DOHH2 (cell line): Measurements from ENCODE around the gene NPC2.

Experiments
- EZH2phosphoT487 ChIP-seq: fragments of 200-600 bp; sonication (generic); IDR thresholded peaks from 2 replicates; pipeline ENCODE4 v1.6.1; 2017; ENCODE audit warnings: borderline replicate concordance, mild to moderate bottlenecking, antibody characterized with exemption, low read length, moderate library complexity, mixed read lengths
- TF ChIP-seq, protein P1 (sequence below): fragments of 200-600 bp; sonication (generic); IDR thresholded peaks from one replicate; pipeline ENCODE4 v1.5.1; 2014; ENCODE audit warnings: antibody characterized with exemption, mild to moderate bottlenecking, low read depth, low read length; ENCODE audit not compliant: poor library complexity, severe bottlenecking

DNA sequence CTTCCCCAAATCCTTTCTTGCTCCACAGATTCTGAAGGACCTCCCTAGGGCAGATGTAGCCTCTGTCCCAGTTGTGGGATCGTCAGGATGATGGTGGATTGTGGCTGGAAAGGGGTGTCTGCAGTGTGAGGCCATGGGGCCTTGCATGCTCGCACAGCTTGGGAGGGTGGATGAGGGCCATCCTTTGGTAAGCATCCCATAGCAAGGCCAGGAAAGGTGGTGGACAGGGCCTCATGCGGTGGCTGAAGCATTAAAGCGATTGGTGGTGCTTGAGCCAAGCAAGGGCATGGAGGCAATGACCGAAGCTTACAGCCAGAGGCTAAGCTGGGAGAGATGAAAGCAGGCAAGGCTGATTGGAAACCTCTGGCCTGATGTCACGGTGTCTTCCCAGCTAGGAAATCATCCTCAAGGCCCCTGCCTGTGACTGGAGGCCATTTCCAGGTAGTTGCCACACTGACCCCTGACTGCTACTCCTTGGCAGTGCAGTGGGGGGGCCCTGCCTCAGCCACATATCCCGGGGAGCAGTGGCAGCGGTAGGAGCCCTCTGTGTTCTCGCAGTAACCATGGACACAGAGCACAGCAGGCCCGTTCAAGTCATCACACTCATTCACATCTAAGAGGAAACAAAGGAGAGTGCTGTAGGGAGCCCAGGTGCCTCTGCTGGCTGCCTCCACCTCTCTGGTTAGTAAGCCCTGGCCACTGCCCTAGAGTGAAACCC, 7.5 kb upstream of the NPC2 start:
- TF ChIP-seq, protein P1, sequence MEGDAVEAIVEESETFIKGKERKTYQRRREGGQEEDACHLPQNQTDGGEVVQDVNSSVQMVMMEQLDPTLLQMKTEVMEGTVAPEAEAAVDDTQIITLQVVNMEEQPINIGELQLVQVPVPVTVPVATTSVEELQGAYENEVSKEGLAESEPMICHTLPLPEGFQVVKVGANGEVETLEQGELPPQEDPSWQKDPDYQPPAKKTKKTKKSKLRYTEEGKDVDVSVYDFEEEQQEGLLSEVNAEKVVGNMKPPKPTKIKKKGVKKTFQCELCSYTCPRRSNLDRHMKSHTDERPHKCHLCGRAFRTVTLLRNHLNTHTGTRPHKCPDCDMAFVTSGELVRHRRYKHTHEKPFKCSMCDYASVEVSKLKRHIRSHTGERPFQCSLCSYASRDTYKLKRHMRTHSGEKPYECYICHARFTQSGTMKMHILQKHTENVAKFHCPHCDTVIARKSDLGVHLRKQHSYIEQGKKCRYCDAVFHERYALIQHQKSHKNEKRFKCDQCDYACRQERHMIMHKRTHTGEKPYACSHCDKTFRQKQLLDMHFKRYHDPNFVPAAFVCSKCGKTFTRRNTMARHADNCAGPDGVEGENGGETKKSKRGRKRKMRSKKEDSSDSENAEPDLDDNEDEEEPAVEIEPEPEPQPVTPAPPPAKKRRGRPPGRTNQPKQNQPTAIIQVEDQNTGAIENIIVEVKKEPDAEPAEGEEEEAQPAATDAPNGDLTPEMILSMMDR = no peak
- no peak for TF ChIP-seq EZH2phosphoT487
